ENCODE measurements around the gene BUD31.
A peak's percentile ranks its signal among the peaks of the same experiment; 100 is the strongest.

Gene BUD31

DNA sequence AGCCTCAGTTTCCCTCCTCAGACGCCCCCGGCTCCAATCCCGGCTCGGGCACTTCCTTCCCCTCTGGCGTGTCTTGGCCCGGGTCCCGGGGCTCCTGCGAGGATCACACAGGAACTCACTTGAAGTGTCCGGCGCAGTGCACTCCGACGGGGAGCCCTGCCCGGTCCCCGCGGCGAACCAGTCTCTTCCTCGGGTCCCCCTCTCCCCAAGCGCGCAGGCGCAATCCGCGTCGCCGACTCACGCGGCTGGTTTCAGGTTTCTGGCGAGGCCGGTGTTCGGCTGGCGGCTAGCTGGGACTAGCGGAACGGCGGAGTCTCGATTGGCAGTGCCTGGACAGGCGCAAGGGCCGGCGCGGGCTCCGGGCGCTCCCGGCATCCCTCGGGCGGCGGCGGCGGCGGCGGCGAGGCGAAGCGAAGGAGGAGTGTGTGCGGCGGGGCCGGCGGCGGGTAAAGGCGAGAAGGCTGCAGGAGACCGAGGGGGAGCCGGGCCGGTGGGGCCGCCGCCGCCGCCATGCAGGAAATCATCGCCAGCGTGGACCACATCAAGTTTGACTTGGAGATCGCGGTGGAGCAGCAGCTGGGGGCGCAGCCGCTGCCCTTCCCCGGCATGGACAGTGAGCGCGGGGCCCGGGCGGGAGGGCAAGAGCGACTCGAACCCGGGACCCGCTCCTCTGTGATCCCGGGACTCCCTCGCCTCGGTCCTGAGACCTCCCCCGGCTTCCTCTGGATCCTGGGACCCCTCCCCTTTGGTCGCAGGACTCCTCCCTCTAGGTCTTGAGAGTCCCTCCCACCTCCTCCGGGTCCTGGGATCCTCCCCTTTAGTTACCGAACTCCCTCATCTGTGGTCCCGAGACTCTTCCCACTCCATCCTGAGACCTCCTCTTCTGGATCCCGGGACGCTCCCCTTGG, 30.1 kb downstream of the BUD31 start, which contains the start of the genes CPSF4 and PTCD1 (continued):
- peak; percentile 72; the same call in 1 of the 2 replicates for TF ChIP-seq GLI4 (tag by site-specific recombination; IDR thresholded peaks at IDR 0.05)
- TF ChIP-seq KLF10 (tag by site-specific recombination; IDR thresholded peaks at IDR 0.05) = peak; percentile 73; the same call in 1 of the 2 replicates
- TF ChIP-seq ZNF544 (tag by site-specific recombination; IDR thresholded peaks at IDR 0.05) = no peak
- TF ChIP-seq ZNF324 (tag by site-specific recombination; IDR thresholded peaks at IDR 0.05) = peak; percentile 75; the same call in 1 of the 2 replicates
- peak; percentile 62 for TF ChIP-seq YY1 (tag by site-specific recombination; IDR thresholded peaks at IDR 0.05)
- TF ChIP-seq ZNF394 (tag by site-specific recombination; IDR thresholded peaks at IDR 0.05; ENCODE audit: borderline replicate concordance) = no peak
- TF ChIP-seq KLF9 (tag by site-specific recombination; IDR thresholded peaks at IDR 0.05; ENCODE audit: low read depth) = peak; percentile 77
- TF ChIP-seq ZNF560 (tag by site-specific recombination; IDR thresholded peaks at IDR 0.05; ENCODE audit: borderline replicate concordance) = 0 out of 2 replicates have a peak, but pooled peaks have one; percentile 25
- TF ChIP-seq, protein P1, sequence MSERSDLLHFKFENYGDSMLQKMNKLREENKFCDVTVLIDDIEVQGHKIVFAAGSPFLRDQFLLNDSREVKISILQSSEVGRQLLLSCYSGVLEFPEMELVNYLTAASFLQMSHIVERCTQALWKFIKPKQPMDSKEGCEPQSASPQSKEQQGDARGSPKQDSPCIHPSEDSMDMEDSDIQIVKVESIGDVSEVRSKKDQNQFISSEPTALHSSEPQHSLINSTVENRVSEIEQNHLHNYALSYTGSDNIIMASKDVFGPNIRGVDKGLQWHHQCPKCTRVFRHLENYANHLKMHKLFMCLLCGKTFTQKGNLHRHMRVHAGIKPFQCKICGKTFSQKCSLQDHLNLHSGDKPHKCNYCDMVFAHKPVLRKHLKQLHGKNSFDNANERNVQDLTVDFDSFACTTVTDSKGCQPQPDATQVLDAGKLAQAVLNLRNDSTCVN (tag by site-specific recombination; optimal IDR thresholded peaks at IDR 0.05) = peak; percentile 90
- TF ChIP-seq, protein P2, sequence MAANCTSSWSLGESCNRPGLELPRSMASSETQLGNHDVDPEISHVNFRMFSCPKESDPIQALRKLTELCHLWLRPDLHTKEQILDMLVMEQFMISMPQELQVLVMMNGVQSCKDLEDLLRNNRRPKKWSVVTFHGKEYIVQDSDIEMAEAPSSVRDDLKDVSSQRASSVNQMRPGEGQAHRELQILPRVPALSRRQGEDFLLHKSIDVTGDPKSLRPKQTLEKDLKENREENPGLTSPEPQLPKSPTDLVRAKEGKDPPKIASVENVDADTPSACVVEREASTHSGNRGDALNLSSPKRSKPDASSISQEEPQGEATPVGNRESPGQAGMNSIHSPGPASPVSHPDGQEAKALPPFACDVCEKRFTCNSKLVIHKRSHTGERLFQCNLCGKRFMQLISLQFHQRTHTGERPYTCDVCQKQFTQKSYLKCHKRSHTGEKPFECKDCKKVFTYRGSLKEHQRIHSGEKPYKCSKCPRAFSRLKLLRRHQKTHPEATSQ (tag by site-specific recombination; IDR thresholded peaks at IDR 0.05) = 0 out of 2 replicates have a peak, but pooled peaks have one; percentile 22
- TF ChIP-seq, protein P3, sequence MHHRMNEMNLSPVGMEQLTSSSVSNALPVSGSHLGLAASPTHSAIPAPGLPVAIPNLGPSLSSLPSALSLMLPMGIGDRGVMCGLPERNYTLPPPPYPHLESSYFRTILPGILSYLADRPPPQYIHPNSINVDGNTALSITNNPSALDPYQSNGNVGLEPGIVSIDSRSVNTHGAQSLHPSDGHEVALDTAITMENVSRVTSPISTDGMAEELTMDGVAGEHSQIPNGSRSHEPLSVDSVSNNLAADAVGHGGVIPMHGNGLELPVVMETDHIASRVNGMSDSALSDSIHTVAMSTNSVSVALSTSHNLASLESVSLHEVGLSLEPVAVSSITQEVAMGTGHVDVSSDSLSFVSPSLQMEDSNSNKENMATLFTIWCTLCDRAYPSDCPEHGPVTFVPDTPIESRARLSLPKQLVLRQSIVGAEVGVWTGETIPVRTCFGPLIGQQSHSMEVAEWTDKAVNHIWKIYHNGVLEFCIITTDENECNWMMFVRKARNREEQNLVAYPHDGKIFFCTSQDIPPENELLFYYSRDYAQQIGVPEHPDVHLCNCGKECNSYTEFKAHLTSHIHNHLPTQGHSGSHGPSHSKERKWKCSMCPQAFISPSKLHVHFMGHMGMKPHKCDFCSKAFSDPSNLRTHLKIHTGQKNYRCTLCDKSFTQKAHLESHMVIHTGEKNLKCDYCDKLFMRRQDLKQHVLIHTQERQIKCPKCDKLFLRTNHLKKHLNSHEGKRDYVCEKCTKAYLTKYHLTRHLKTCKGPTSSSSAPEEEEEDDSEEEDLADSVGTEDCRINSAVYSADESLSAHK (tag by site-specific recombination; IDR thresholded peaks at IDR 0.05) = 0 out of 2 replicates have a peak, but pooled peaks have one; percentile 25
- TF ChIP-seq ZNF24 (tag by site-specific recombination; IDR thresholded peaks at IDR 0.05) = peak; percentile 17; the same call in 1 of the 2 replicates
- 0 out of 2 replicates have a peak, but pooled peaks have one; percentile 14 for TF ChIP-seq ZBTB7A (tag by site-specific recombination; IDR thresholded peaks at IDR 0.05; ENCODE audit: low read depth)
- TF ChIP-seq ZBTB8A (tag by site-specific recombination; IDR thresholded peaks at IDR 0.05) = peak; percentile 75; the same call in 1 of the 2 replicates
- TF ChIP-seq OVOL3 (tag by site-specific recombination; IDR thresholded peaks at IDR 0.05) = 0 out of 2 replicates have a peak, but pooled peaks have one; percentile 32
- TF ChIP-seq, protein P4, sequence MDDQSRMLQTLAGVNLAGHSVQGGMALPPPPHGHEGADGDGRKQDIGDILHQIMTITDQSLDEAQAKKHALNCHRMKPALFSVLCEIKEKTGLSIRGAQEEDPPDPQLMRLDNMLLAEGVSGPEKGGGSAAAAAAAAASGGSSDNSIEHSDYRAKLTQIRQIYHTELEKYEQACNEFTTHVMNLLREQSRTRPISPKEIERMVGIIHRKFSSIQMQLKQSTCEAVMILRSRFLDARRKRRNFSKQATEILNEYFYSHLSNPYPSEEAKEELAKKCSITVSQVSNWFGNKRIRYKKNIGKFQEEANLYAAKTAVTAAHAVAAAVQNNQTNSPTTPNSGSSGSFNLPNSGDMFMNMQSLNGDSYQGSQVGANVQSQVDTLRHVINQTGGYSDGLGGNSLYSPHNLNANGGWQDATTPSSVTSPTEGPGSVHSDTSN (CRISPR knock-in tag; IDR thresholded peaks at IDR 0.05) = peak; percentile 73; the same call in 1 of the 2 replicates
- TF ChIP-seq ZNF792 (tag by site-specific recombination; IDR thresholded peaks at IDR 0.05) = 0 out of 2 replicates have a peak, but pooled peaks have one; percentile 40
- TF ChIP-seq, protein P5, sequence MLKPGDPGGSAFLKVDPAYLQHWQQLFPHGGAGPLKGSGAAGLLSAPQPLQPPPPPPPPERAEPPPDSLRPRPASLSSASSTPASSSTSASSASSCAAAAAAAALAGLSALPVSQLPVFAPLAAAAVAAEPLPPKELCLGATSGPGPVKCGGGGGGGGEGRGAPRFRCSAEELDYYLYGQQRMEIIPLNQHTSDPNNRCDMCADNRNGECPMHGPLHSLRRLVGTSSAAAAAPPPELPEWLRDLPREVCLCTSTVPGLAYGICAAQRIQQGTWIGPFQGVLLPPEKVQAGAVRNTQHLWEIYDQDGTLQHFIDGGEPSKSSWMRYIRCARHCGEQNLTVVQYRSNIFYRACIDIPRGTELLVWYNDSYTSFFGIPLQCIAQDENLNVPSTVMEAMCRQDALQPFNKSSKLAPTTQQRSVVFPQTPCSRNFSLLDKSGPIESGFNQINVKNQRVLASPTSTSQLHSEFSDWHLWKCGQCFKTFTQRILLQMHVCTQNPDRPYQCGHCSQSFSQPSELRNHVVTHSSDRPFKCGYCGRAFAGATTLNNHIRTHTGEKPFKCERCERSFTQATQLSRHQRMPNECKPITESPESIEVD (tag by site-specific recombination; IDR thresholded peaks at IDR 0.05) = no peak
- TF ChIP-seq ZNF223 (tag by site-specific recombination; IDR thresholded peaks at IDR 0.05) = no peak; the same call in 1 of the 2 replicates
- 0 out of 2 replicates have a peak, but pooled peaks have one; percentile 7 for TF ChIP-seq ZNF600 (tag by site-specific recombination; IDR thresholded peaks at IDR 0.05)
- TF ChIP-seq ZNF214 (tag by site-specific recombination; IDR thresholded peaks at IDR 0.05; ENCODE audit: borderline replicate concordance) = no peak
- TF ChIP-seq KLF8 (tag by site-specific recombination; IDR thresholded peaks at IDR 0.05) = no peak
- peak; percentile 58 for TF ChIP-seq ZFP69B (tag by site-specific recombination; IDR thresholded peaks at IDR 0.05)
- TF ChIP-seq, protein P6, sequence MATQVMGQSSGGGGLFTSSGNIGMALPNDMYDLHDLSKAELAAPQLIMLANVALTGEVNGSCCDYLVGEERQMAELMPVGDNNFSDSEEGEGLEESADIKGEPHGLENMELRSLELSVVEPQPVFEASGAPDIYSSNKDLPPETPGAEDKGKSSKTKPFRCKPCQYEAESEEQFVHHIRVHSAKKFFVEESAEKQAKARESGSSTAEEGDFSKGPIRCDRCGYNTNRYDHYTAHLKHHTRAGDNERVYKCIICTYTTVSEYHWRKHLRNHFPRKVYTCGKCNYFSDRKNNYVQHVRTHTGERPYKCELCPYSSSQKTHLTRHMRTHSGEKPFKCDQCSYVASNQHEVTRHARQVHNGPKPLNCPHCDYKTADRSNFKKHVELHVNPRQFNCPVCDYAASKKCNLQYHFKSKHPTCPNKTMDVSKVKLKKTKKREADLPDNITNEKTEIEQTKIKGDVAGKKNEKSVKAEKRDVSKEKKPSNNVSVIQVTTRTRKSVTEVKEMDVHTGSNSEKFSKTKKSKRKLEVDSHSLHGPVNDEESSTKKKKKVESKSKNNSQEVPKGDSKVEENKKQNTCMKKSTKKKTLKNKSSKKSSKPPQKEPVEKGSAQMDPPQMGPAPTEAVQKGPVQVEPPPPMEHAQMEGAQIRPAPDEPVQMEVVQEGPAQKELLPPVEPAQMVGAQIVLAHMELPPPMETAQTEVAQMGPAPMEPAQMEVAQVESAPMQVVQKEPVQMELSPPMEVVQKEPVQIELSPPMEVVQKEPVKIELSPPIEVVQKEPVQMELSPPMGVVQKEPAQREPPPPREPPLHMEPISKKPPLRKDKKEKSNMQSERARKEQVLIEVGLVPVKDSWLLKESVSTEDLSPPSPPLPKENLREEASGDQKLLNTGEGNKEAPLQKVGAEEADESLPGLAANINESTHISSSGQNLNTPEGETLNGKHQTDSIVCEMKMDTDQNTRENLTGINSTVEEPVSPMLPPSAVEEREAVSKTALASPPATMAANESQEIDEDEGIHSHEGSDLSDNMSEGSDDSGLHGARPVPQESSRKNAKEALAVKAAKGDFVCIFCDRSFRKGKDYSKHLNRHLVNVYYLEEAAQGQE (tag by site-specific recombination; IDR thresholded peaks at IDR 0.05) = 0 out of 2 replicates have a peak, but pooled peaks have one; percentile 23
- peak; percentile 71 for TF ChIP-seq GLIS2 (tag by site-specific recombination; IDR thresholded peaks at IDR 0.05)
- 0 out of 2 replicates have a peak, but pooled peaks have one; percentile 76 for TF ChIP-seq HOXC10 (CRISPR knock-in tag; IDR thresholded peaks at IDR 0.05)
- no peak for TF ChIP-seq ZNF311 (tag by site-specific recombination; IDR thresholded peaks at IDR 0.05; ENCODE audit: borderline replicate concordance)

Measured in HEK293 (cell line).